Raji (cell line): ENCODE results near the gene XXYLT1.

ENCODE experiments used
- POLR2A ChIP-seq: IDR thresholded peaks from 2 replicates; pipeline ENCODE4 v1.6.1; 2011; ENCODE audit warnings: low read depth, low read length, control low read depth; ENCODE audit not compliant: insufficient read depth

XXYLT1 gene

DNA sequence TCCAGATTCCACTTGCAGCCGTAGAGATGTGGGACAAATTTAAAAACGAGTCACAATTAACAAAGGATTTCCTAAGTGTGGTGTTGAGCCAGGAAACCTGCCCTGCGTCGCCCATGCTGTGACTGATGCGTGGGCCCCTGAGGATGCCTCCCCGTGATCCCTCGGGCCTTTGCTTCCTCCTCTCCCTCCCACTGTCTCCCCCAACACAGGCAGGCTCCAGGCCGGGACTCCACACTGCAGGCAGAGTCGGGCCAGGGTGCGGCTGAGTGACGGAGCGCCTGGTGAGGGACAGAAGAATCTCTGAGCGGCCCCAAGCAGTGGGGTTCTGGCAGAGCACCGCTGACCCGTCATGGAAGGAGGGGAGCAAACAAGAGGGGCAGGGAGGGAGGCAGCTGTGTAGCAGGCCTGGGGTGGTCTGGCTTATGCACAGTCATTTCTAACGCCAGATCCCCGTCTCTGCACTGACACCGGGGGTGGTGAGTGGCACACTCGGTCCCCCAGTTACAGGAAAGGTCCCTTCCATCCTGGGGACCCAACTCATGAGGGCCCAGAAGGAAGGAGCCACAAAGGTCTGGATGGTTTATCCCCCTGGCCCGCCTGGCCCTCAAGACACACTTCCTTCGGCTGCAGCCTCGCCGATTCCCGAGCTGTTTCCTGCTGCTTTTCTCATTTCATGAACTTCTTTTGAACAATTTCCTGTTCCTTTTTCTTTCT lies 91.0 kb downstream of the XXYLT1 start:
- TF ChIP-seq POLR2A: no peak

DNA sequence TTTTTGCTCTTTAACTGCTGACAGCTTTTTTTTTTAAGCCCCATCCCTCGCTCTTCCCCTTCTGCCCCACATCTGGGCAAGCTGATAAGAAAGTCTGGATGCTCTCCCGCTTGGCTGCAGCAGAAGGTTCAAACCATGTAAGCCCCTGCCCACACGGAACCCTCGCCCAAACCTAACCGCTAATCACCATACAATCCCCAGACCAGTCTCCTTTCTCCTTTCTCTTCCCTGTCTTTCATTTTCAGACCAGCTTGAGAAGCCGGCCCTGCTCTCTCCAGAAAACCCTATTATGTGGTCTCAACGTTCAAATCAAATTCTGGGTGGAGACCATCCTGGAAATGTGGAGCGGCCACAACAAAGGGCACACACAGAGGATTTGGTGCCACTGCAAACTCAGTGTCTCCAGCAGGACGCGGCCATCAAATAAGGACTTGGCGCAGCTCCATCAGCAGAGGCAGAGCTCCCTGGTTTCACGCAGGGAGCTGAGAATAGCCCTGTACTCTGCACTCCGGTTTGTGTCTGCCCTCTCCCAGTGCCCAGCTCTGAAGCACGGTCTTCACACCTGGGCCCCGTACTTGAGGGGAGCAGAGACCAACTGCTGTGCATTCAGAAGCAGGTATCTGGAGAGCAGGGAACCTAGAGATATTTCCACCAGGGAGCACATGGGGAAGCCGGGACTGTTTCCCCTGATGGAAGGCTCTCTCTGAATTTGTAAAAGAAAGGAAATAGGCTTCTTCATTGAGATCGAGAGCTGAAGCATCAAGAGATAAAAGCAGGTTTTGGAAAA lies 92.6 kb downstream of the XXYLT1 start:
- TF ChIP-seq POLR2A: no peak

DNA sequence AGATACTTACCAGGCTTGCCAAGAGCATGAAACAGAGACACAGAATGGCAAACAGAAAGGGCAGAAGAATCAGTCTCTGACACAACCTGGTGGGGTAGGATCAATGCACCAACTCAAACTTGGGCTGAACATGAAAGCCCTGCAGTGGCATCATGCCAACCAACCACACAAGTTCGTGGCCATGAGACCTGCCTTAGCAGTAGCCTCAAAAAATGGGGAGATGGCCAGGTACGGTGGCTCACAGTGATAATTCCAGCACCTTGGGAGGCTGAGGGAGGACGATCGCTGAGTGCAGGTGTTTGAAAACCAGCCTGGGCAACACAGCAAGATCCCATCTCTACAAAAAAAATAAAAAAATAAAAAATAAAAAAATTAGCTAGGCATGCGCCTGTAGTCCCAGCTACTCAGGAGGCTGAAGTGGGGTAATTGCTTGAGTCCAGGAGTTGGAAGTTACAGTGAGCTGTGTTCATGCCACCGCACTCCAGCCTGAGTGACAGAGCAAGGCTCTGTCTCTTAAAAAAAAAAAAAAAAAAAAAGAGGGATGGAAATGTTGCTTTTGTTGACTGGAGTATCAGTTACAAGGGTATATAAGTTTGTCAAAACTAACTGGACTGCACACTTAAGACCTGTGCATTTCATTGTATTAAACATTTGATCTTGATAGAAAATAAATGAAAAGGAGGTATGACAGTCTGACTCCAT lies 93.4 kb downstream of the XXYLT1 start:
- TF ChIP-seq POLR2A: no peak

DNA sequence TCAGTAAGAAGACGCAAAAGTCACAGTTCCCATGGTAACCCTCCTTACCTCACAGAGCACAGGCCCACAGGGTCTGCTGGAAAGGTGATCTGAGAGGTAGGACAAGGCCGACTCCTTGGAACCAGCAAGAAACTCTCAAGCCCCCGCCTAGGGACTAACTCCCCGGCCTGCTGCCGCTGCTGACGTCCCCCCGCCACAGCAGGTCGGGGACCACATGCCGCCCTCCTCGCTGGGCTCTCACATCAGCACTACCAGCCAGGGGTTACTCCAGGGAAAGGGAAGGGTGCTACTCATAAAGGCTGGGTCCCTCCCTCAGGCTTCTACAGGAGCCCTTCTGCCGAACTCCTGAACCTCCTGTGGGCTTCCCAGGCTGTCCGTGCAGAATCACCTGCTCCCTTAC lies 94.2 kb downstream of the XXYLT1 start:
- TF ChIP-seq POLR2A: no peak

DNA sequence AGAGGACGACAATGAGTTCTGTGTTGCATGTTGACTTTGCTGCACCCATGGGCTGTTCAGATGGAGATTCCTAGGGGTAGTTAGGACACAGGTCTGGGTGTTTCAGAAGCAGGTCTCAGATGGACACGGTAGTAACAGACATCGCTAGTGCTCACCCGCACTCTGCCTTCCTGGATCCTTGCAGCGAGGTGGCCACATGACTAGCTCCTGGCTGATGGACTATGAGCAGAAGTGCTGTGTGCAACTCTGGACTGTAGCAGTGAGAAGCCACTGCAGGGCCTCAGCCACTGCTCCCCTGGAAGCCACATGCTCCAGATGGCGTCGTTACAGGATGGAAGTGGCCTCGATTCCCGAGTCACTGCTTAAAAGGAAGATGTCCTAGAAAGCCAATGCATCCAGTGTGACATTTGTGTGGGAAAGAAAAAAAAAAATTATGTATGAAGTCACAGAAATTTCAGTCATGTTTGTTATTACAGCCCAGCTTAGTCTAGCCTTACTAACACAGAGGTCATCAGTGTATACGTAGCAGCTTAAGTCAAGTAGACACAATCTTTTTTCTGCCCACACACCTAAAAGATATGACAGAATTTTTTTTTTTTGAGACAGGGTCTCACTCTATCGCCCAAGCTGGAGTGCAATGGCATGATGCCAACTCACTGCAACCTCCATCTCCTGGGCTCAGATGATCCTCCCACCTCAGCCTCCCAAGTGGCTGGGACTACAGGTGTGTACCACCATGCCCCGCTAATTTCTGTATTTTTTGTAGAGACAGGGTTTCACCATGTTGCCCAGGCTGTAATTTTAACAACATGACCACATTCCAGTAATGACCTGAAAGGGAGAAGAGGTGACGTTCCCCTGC lies 95.3 kb downstream of the XXYLT1 start:
- no peak for TF ChIP-seq POLR2A

- no peak for TF ChIP-seq POLR2A
These were observed 95.9 kb downstream of the XXYLT1 start for GRCh38 chr3:195175076-195175475.

DNA sequence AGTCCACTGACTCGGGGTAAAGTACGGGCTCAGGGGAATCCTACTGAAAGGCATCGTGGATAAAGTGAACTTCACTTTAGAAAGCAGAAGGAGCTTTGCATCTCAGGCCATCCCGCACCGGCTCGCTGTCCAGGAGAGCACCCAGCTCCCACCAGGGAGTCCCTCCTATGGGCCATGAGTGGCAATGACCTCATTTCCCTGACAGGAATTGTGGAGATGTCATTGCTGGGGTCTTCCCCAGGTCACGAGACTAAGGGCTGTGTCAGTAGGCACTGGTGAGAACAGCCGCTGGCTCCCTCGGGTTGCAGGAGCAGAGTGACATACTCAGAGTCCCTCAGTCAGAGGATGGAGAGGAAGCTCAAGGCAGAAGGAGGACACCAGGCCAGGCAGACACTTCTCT lies 97.3 kb downstream of the XXYLT1 start:
- TF ChIP-seq POLR2A: no peak

DNA sequence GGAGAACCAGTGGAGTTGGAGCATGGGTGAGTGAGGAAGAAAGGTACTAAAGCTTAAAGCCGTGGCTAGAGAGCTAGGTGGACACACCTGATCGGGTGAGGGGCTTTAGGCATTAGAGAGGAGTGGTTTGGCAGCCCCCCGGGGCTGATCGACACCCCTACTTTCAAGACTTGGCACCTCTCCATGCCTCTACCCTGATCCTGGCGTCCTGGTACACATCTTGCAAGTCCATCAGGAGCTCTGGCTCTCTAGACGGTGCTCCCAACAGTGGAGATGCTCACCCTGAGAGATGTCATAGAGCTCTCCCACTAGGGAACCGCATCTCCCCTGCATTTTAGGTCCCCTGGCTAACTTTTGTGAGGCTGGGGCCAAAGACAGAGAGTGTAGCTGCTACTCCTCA lies 98.1 kb downstream of the XXYLT1 start:
- TF ChIP-seq POLR2A: no peak

DNA sequence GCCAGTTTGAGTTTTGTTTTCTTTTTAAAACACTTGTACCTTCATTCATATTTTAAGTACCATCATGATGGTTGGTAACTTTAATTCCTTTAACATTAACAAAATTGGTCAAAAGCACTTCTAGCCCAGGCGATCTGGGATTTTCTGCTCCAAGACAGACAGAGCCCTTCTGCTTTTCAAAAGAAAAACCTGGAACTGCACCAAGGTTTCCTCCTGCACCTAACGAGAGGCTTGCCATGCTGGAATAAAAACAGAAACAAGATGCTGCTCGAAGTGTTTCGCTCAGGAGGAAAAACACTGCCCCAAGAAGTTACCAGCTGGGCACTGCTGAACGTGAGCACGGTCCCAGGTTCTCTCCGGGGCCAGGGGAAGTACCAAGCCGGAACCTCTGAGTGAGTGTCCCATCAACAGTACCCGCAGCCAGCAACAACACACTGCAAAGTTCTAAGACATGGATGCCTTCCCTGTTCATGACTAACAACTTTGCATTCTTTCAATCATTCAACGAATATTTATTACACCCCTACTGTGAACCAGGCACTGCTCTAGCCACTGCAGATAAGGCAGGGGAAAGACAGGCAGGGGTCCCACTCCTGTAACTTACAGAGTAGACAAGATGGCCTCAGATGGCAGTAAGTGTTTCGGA lies 98.8 kb downstream of the XXYLT1 start:
- TF ChIP-seq POLR2A: no peak

- no peak for TF ChIP-seq POLR2A
These were observed 99.7 kb downstream of the XXYLT1 start for GRCh38 chr3:195171093-195171873.

- no peak for TF ChIP-seq POLR2A
These were observed 100.5 kb downstream of the XXYLT1 start for GRCh38 chr3:195170496-195170895.

DNA sequence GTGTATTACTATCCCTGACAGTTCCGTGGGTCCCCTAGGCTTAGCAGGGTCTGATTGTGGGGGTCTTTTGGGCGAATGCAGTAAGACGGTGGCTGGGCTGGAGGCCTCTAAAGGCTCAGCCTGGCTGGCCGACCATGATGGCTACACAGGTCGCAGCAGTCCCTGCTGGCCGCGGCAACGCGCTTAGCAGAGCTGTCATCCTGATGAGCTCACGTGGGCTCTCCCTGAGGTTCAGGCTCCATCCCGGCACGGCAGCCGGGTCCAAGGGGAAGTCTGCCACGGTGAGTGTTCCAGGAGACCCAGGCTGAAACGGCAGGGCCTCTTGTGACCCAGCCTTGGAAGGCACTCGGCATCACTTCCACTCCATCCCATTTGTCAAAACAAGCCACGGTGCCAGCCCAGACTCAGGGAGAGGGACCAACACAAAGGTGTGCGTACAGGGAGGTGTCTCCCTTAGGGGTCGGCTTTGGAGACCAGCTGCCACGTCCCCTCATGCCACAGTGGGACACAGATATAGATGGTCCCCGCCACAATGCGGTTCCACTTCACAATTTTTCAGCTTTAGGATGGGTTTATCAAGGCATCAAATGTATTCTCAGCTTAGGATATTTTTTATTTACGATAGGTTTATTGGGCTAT lies 101.8 kb downstream of the XXYLT1 start:
- TF ChIP-seq POLR2A: no peak

GRCh38 chr3:195168009-195168762 lies 102.8 kb downstream of the XXYLT1 start:
- no peak for TF ChIP-seq POLR2A
